SK-N-SH (cell line): Measurements from ENCODE around the gene VWA5B1. TPM values are rescaled to one million over a fixed set of nuclear protein-coding genes. Genes with fewer than 3 reads are reported as not detected.

ENCODE experiments used
- CTCF ChIA-PET: fragments of 300-600, 350-600 bp; formaldehyde crosslinking; extraction: SDS; loops from one replicate; lab custom pipeline; 2021; lab: Yijun Ruan, JAX
- POLR2A ChIA-PET: fragments of 350-600 bp; sonication (Branson Sonifier 250); formaldehyde crosslinking; extraction: SDS; loops from one replicate; lab custom pipeline; 2020; ENCODE audit warnings: antibody characterized with exemption, inconsistent platforms; lab: Yijun Ruan, JAX
- DNase-seq: peaks from one replicate; pipeline ENCODE4 v3.0.0; 2012
- H2AFZ ChIP-seq: fragments of 200-600 bp; sonication (generic); 2 replicates; pipeline ENCODE4 v1.8.1; 2016; ENCODE audit warnings: antibody characterized with exemption, mild to moderate bottlenecking, low read depth
- H3F3A ChIP-seq: fragments of 200-600 bp; sonication (generic); replicated peaks from 2 replicates; pipeline ENCODE3; 2016; ENCODE audit warnings: antibody characterized with exemption, mild to moderate bottlenecking; ENCODE audit not compliant: insufficient read depth
- H3K27ac ChIP-seq, 2 experiments: fragments of 200-500 bp in 1 of 2; fragments of 200-600 bp in 1 of 2; sonication (Bioruptor generic) in 1 of 2; sonication (generic), shearing (Covaris generic) in 1 of 2; 2 replicates each; pipeline versions ENCODE4 v1.5.1 to v1.6.1; 2014 to 2016; ENCODE audit warnings: low read depth in 2 of 2, inconsistent platforms in 1 of 2, low read length in 1 of 2, mild to moderate bottlenecking in 1 of 2, mixed read lengths in 1 of 2
- H3K27me3 ChIP-seq: fragments of 200-600 bp; sonication (generic), shearing (Covaris generic); 2 replicates; pipeline ENCODE4 v1.6.1; 2016; ENCODE audit warnings: mixed run types; ENCODE audit not compliant: insufficient read depth
- H3K36me3 ChIP-seq, 2 experiments: fragments of 200-500 bp in 1 of 2; fragments of 200-600 bp in 1 of 2; sonication (Bioruptor generic) in 1 of 2; sonication (generic) in 1 of 2; replicated peaks in 1 of 2; 2 replicates each; pipeline versions ENCODE3 to v1.5.1; 2014 to 2016; ENCODE audit warnings: low read length in 1 of 2, mild to moderate bottlenecking in 1 of 2; ENCODE audit not compliant: insufficient read depth in 2 of 2, control insufficient read depth in 1 of 2
- H3K4me1 ChIP-seq, 2 experiments: fragments of 200-500 bp in 1 of 2; fragments of 200-600 bp in 1 of 2; sonication (Bioruptor generic) in 1 of 2; sonication (generic), shearing (Covaris generic) in 1 of 2; 2 replicates each; pipeline versions ENCODE4 v1.5.1 to v1.6.1; 2014 to 2016; ENCODE audit warnings: low read depth in 1 of 2, low read length in 1 of 2, mixed run types in 1 of 2; ENCODE audit not compliant: insufficient read depth in 2 of 2, control insufficient read depth in 1 of 2
- H3K4me2 ChIP-seq: fragments of 200-600 bp; sonication (generic), shearing (Covaris generic); 2 replicates; pipeline ENCODE4 v1.6.1; 2017; ENCODE audit warnings: mixed run types
- H3K4me3 ChIP-seq, 2 experiments: fragments of 200-500 bp in 1 of 2; fragments of 200-600 bp in 1 of 2; sonication (Bioruptor generic) in 1 of 2; sonication (generic), shearing (Covaris generic) in 1 of 2; 2 replicates each; pipeline versions ENCODE4 v1.5.1 to v1.8.1; 2014 to 2016; ENCODE audit warnings: low read depth in 2 of 2, inconsistent platforms in 1 of 2, low read length in 1 of 2, mild to moderate bottlenecking in 1 of 2, mixed read lengths in 1 of 2, moderate library complexity in 1 of 2
- H3K79me2 ChIP-seq: fragments of 200-600 bp; sonication (generic); 2 replicates; pipeline ENCODE4 v1.8.1; 2017; ENCODE audit warnings: mild to moderate bottlenecking; ENCODE audit not compliant: insufficient read depth
- H3K9ac ChIP-seq: fragments of 200-600 bp; sonication (generic); 2 replicates; pipeline ENCODE4 v1.6.1; 2017; ENCODE audit warnings: mixed run types
- H3K9me2 ChIP-seq: fragments of 200-600 bp; sonication (generic); 2 replicates; pipeline ENCODE4 v1.6.1; 2017; ENCODE audit warnings: mixed run types
- H3K9me3 ChIP-seq: fragments of 200-600 bp; sonication (generic); 2 replicates; pipeline ENCODE4 v1.6.1; 2017; ENCODE audit warnings: mixed run types, mild to moderate bottlenecking, moderate library complexity
- H4K20me1 ChIP-seq: fragments of 200-600 bp; sonication (generic); 2 replicates; pipeline ENCODE4 v1.6.1; 2017; ENCODE audit warnings: mild to moderate bottlenecking, mixed run types; ENCODE audit not compliant: insufficient read depth
- CHD2 ChIP-seq: fragments of 150-350 bp; IDR thresholded peaks from 2 replicates; pipeline ENCODE4 v1.6.1; 2018; ENCODE audit warnings: low read length; ENCODE audit not compliant: partially characterized antibody
- ELF1 ChIP-seq: IDR thresholded peaks from 2 replicates; pipeline ENCODE4 v1.4.0; 2012
- EP300 ChIP-seq, 2 experiments: IDR thresholded peaks; 2 replicates each; pipeline versions ENCODE4 v1.4.0 to v1.6.1; 2012; ENCODE audit warnings: borderline replicate concordance in 1 of 2, low read depth in 1 of 2, low read length in 1 of 2
- FOSL2 ChIP-seq: IDR thresholded peaks from 2 replicates; pipeline ENCODE4 v1.4.0; 2012; ENCODE audit warnings: low read depth, mild to moderate bottlenecking, moderate library complexity, borderline replicate concordance
- FOXJ3 ChIP-seq: sonication (generic); formaldehyde crosslinking; IDR thresholded peaks from 2 replicates; pipeline ENCODE4 v1.5.1; 2020; ENCODE audit warnings: mild to moderate bottlenecking, missing genetic modification reagents
- GABPA ChIP-seq: IDR thresholded peaks from 2 replicates; pipeline ENCODE4 v1.4.0; 2012; ENCODE audit warnings: low read depth, mild to moderate bottlenecking
- MEF2A ChIP-seq: IDR thresholded peaks from 2 replicates; pipeline ENCODE4 v1.4.0; 2012; ENCODE audit warnings: low read depth, borderline replicate concordance
- RCOR1 ChIP-seq: fragments of 150-350 bp; IDR thresholded peaks from 2 replicates; pipeline ENCODE4 v1.6.1; 2017; ENCODE audit warnings: antibody characterized with exemption, low read length
- RFX5 ChIP-seq: IDR thresholded peaks from 2 replicates; pipeline ENCODE4 v1.6.1; 2012; ENCODE audit warnings: mild to moderate bottlenecking, improper control_type of control experiment, low read length
- RXRA ChIP-seq: IDR thresholded peaks from 2 replicates; pipeline ENCODE4 v1.4.0; 2012; ENCODE audit warnings: low read depth, mild to moderate bottlenecking, borderline replicate concordance
- SIN3A ChIP-seq: IDR thresholded peaks from 2 replicates; pipeline ENCODE4 v1.6.1; 2012; ENCODE audit warnings: low read depth, mild to moderate bottlenecking, low read length, moderate library complexity, borderline replicate concordance
- TAF1 ChIP-seq: IDR thresholded peaks from 2 replicates; pipeline ENCODE4 v1.6.1; 2012; ENCODE audit warnings: low read depth, mild to moderate bottlenecking, low read length, moderate library complexity, borderline replicate concordance
- TCF12 ChIP-seq: IDR thresholded peaks from 2 replicates; pipeline ENCODE4 v1.4.0; 2012
- WGBS: methylation state at CpG from one replicate; pipeline ENCODE4 v1.1.6; 2017; ENCODE audit warnings: low lambda C conversion rate; 5-methylcytosine and 5-hydroxymethylcytosine counted together
- polyA plus RNA-seq, 3 experiments: library from polyadenylated mRNA; depleted of rRNA; stranded (reverse); fragments of >200 nt; gene quantifications; 2 replicates each; pipeline ENCODE4 v1.2.3, GENCODE V29; 2012
- TF ChIP-seq, protein P1 (sequence below): IDR thresholded peaks from 2 replicates; pipeline ENCODE4; 2012
- TF ChIP-seq, protein P2 (sequence below): fragments of 150-350 bp; IDR thresholded peaks from 2 replicates; pipeline ENCODE4 v1.6.1; 2016; ENCODE audit warnings: mild to moderate bottlenecking, low read depth, low read length
- TF ChIP-seq, protein P3 (sequence below): fragments of 200-600 bp; sonication (generic); IDR thresholded peaks from 2 replicates; pipeline ENCODE4 v1.6.1; 2017; ENCODE audit warnings: antibody characterized with exemption, mild to moderate bottlenecking, moderate library complexity
- TF ChIP-seq, protein P4 (sequence below): IDR thresholded peaks from 2 replicates; pipeline ENCODE4 v1.6.1; 2012; ENCODE audit warnings: mild to moderate bottlenecking, low read depth, low read length, moderate library complexity
- TF ChIP-seq, protein P5 (sequence below): fragments of 150-350 bp; IDR thresholded peaks from 2 replicates; pipeline ENCODE4 v1.6.1; 2017; ENCODE audit warnings: antibody characterized with exemption, low read length, low read depth, borderline replicate concordance

The VWA5B1 gene
- polyA plus RNA-seq, 1 of the 3 experiments (the other 2 are of a cell fraction): not detected

DNA sequence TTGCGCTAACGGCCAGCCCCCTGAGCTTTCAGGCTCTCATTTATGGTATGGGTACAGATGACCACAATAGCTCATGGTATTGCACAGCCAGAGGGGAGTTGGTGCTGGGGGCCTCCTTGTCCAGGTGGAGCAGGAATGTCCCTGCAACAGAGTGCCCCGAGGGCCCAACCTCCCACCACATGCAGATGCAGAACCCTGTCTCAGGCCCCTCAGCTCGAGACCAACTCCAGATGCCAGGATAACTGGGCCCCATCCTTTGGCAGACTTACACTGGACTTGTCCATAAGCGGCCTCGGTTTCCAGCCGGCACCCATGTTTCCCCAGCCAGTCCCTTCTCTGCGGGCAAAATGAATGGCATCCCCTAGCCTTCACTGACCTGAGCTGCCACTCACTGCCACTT lies 67.1 kb downstream of the VWA5B1 start:
- H3K9ac ChIP-seq: no peak overlapping the region
- no peak overlapping the region for H3K4me2 ChIP-seq
- peaks cover 0 to 14% of the 10 kb centered on the region in 2 experiments; a peak in 2 of 4 replicates for H3K4me1 ChIP-seq
- no peaks in the 10 kb centered on the region for H3K9me3 ChIP-seq
- no peaks in the 10 kb centered on the region for H3K9me2 ChIP-seq
- H3K27me3 ChIP-seq: no peaks in the 10 kb centered on the region; the same call in 1 of the 2 replicates
- CTCF ChIA-PET: interaction anchor here (1.2 to 15.7 kb wide), 6 partner anchors 20 to 145 kb away, joined by 3 to 148 read pairs (median 8); partner anchors contain the start of gene CAMK2N1
- H3K36me3 ChIP-seq: no peaks in the 10 kb centered on the region
- no peak overlapping the region for H2AFZ ChIP-seq
- no peaks in the 10 kb centered on the region for H4K20me1 ChIP-seq
- WGBS: 72% methylated on average over 7 of the region's 8 CpGs
- no peak for DNase-seq
- no peaks in the 10 kb centered on the region for H3F3A ChIP-seq
- no peaks in the 10 kb centered on the region for H3K79me2 ChIP-seq
- H3K27ac ChIP-seq: no peak overlapping the region
- TF ChIP-seq GABPA: no peak
- TF ChIP-seq, protein P1, sequence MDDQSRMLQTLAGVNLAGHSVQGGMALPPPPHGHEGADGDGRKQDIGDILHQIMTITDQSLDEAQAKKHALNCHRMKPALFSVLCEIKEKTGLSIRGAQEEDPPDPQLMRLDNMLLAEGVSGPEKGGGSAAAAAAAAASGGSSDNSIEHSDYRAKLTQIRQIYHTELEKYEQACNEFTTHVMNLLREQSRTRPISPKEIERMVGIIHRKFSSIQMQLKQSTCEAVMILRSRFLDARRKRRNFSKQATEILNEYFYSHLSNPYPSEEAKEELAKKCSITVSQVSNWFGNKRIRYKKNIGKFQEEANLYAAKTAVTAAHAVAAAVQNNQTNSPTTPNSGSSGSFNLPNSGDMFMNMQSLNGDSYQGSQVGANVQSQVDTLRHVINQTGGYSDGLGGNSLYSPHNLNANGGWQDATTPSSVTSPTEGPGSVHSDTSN: no peak
- TF ChIP-seq, protein P2, sequence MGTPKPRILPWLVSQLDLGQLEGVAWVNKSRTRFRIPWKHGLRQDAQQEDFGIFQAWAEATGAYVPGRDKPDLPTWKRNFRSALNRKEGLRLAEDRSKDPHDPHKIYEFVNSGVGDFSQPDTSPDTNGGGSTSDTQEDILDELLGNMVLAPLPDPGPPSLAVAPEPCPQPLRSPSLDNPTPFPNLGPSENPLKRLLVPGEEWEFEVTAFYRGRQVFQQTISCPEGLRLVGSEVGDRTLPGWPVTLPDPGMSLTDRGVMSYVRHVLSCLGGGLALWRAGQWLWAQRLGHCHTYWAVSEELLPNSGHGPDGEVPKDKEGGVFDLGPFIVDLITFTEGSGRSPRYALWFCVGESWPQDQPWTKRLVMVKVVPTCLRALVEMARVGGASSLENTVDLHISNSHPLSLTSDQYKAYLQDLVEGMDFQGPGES: no peak
- TF ChIP-seq RCOR1: no peak
- POLR2A ChIA-PET: no interaction called here
- no peak overlapping the region for H3K4me3 ChIP-seq

DNA sequence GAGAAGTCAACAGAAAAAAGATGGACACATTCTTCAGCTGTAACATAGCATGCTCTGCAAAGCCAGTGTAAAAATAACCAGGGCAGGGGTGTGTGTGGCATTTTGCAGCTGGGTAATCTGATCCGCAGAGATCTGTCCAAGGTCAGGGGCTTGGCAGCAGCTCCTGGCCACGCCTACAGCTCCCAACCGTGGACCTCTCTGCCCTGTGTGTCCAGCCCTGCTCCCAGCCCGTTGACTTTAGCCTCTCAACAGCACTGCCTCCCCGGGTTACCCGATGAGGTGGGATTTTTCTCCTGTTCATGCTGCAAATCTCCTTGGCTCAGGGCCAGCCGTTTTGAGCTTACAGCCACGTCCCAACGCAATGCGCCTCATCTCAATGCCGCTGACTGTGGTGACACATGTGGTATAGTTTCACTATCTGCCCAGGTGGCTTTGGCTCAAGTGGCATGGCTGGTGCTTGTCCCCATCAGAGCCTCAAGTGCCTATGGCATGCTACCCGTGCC lies 68.1 kb downstream of the VWA5B1 start:
- no peaks in the 10 kb centered on the region for H3K9me3 ChIP-seq
- DNase-seq: peak; percentile 81
- H3K4me1 ChIP-seq: peaks cover 0 to 14% of the 10 kb centered on the region in 2 experiments; a peak in 2 of 4 replicates
- no peak overlapping the region for H3K27ac ChIP-seq
- H3K4me3 ChIP-seq: no peak overlapping the region
- no peak overlapping the region; the same call in 1 of the 2 replicates for H3K4me2 ChIP-seq
- H3K9ac ChIP-seq: no peak overlapping the region
- no peak overlapping the region for H2AFZ ChIP-seq
- no peaks in the 10 kb centered on the region for H4K20me1 ChIP-seq
- H3K36me3 ChIP-seq: no peaks in the 10 kb centered on the region
- no peaks in the 10 kb centered on the region for H3F3A ChIP-seq
- H3K9me2 ChIP-seq: no peaks in the 10 kb centered on the region
- WGBS: 27% methylated on average over 12 of the region's 12 CpGs
- ChIA-PET CTCF (interaction anchor here (0.9 to 15.7 kb wide), 10 partner anchors 12 to 146 kb away, joined by 3 to 148 read pairs (median 4); partner anchors contain the start of gene CAMK2N1), POLR2A (no interaction called here)
- H3K27me3 ChIP-seq: no peaks in the 10 kb centered on the region; the same call in 1 of the 2 replicates
- H3K79me2 ChIP-seq: no peaks in the 10 kb centered on the region
- TF ChIP-seq TAF1: no peak
- TF ChIP-seq RCOR1: 0 out of 2 replicates have a peak, but pooled peaks have one; percentile 32
- TF ChIP-seq SIN3A: no peak
- no peak for TF ChIP-seq RXRA
- TF ChIP-seq, protein P3, sequence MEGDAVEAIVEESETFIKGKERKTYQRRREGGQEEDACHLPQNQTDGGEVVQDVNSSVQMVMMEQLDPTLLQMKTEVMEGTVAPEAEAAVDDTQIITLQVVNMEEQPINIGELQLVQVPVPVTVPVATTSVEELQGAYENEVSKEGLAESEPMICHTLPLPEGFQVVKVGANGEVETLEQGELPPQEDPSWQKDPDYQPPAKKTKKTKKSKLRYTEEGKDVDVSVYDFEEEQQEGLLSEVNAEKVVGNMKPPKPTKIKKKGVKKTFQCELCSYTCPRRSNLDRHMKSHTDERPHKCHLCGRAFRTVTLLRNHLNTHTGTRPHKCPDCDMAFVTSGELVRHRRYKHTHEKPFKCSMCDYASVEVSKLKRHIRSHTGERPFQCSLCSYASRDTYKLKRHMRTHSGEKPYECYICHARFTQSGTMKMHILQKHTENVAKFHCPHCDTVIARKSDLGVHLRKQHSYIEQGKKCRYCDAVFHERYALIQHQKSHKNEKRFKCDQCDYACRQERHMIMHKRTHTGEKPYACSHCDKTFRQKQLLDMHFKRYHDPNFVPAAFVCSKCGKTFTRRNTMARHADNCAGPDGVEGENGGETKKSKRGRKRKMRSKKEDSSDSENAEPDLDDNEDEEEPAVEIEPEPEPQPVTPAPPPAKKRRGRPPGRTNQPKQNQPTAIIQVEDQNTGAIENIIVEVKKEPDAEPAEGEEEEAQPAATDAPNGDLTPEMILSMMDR: no peak
- no peak for TF ChIP-seq CHD2
- TF ChIP-seq, protein P4, sequence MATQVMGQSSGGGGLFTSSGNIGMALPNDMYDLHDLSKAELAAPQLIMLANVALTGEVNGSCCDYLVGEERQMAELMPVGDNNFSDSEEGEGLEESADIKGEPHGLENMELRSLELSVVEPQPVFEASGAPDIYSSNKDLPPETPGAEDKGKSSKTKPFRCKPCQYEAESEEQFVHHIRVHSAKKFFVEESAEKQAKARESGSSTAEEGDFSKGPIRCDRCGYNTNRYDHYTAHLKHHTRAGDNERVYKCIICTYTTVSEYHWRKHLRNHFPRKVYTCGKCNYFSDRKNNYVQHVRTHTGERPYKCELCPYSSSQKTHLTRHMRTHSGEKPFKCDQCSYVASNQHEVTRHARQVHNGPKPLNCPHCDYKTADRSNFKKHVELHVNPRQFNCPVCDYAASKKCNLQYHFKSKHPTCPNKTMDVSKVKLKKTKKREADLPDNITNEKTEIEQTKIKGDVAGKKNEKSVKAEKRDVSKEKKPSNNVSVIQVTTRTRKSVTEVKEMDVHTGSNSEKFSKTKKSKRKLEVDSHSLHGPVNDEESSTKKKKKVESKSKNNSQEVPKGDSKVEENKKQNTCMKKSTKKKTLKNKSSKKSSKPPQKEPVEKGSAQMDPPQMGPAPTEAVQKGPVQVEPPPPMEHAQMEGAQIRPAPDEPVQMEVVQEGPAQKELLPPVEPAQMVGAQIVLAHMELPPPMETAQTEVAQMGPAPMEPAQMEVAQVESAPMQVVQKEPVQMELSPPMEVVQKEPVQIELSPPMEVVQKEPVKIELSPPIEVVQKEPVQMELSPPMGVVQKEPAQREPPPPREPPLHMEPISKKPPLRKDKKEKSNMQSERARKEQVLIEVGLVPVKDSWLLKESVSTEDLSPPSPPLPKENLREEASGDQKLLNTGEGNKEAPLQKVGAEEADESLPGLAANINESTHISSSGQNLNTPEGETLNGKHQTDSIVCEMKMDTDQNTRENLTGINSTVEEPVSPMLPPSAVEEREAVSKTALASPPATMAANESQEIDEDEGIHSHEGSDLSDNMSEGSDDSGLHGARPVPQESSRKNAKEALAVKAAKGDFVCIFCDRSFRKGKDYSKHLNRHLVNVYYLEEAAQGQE: peak; percentile 86
- TF ChIP-seq EP300 (IDR thresholded peaks at IDR 0.05; ENCODE audit: borderline replicate concordance in 1 of 2, low read depth in 1 of 2, low read length in 1 of 2): no peak; a peak in 1 of 4 replicates
- no peak for TF ChIP-seq RFX5
- TF ChIP-seq GABPA: no peak
- TF ChIP-seq FOSL2: no peak
- TF ChIP-seq ELF1: no peak
- no peak; the same call in 1 of the 2 replicates for TF ChIP-seq TCF12
- TF ChIP-seq MEF2A: no peak
- no peak for TF ChIP-seq FOXJ3 (CRISPR knock-in tag)
- TF ChIP-seq, protein P5, sequence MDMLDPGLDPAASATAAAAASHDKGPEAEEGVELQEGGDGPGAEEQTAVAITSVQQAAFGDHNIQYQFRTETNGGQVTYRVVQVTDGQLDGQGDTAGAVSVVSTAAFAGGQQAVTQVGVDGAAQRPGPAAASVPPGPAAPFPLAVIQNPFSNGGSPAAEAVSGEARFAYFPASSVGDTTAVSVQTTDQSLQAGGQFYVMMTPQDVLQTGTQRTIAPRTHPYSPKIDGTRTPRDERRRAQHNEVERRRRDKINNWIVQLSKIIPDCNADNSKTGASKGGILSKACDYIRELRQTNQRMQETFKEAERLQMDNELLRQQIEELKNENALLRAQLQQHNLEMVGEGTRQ: no peak
